NCI-H187 treated with DMSO at 0.1 percent for 48 hours (cell line): ENCODE results near the gene ASGR1.

ENCODE experiments used
- DNase-seq: peaks from one replicate; lab custom pipeline; 2025; lab: John Stamatoyannopoulos, UW

ASGR1 gene

GRCh38 chr17:7179317-7180254 lies at the start of gene ASGR1:
TSS of gene ASGR1 (minus strand) at chr17:7179370. CDS start at chr17:7178563, 807 bp downstream.
- DNase-seq, result no peak

- DNase-seq, result no peak
Observed at GRCh38 chr17:7228920-7229319, 49.8 kb upstream of the ASGR1 start.

- DNase-seq, result no peak
Observed at GRCh38 chr17:7226721-7227710, 47.8 kb upstream of the ASGR1 start.

GRCh38 chr17:7225711-7226331 lies 46.7 kb upstream of the ASGR1 start:
- DNase-seq, result no peak

GRCh38 chr17:7224661-7225111 lies 45.5 kb upstream of the ASGR1 start:
- DNase-seq, result no peak

- DNase-seq, result no peak
Observed at GRCh38 chr17:7224110-7224509, 44.9 kb upstream of the ASGR1 start.

GRCh38 chr17:7223375-7223774 lies 44.2 kb upstream of the ASGR1 start:
- no peak for DNase-seq

GRCh38 chr17:7222972-7223292 lies 43.8 kb upstream of the ASGR1 start:
- no peak for DNase-seq

GRCh38 chr17:7222093-7222971 lies 43.2 kb upstream of the ASGR1 start:
- no peak for DNase-seq

GRCh38 chr17:7221278-7222092 lies 42.3 kb upstream of the ASGR1 start:
- no peak for DNase-seq

GRCh38 chr17:7220593-7221277 lies 41.6 kb upstream of the ASGR1 start:
- no peak for DNase-seq

GRCh38 chr17:7219812-7220592 lies 40.8 kb upstream of the ASGR1 start, which contains the start of the genes ACADVL and DLG4:
TSS of gene ACADVL (plus strand) at chr17:7219938. CDS start at chr17:7219985, 47 bp downstream.
TSS of gene DLG4 (minus strand) at chr17:7219836.
- no peak for DNase-seq

- DNase-seq, result no peak
Observed at GRCh38 chr17:7219229-7219811, 40.1 kb upstream of the ASGR1 start.

GRCh38 chr17:7218758-7219157 lies 39.6 kb upstream of the ASGR1 start:
- no peak for DNase-seq

GRCh38 chr17:7218166-7218565 lies 39.0 kb upstream of the ASGR1 start:
- DNase-seq, result no peak

GRCh38 chr17:7217113-7217987 lies 38.2 kb upstream of the ASGR1 start:
- no peak for DNase-seq
